HL-60 (cell line): ENCODE results near the gene GATM.

Source experiments
- DNase-seq, 2 experiments: peaks; one replicate each; pipeline ENCODE4 v3.0.0-alpha.2; 2010 to 2020; ENCODE audit warnings: low read depth in 1 of 2, low spot score in 1 of 2
- H3K27ac ChIP-seq: fragments of 250-450 bp; sonication (Bioruptor Pico); replicated peaks from 2 replicates; pipeline ENCODE4 v1.5.1; 2020; ENCODE audit warnings: mild to moderate bottlenecking, moderate library complexity
- H3K27me3 ChIP-seq: fragments of 250-450 bp; sonication (Bioruptor Pico); 2 replicates; pipeline ENCODE4 v1.5.1; 2021; ENCODE audit warnings: mild to moderate bottlenecking, moderate library complexity; ENCODE audit not compliant: insufficient read depth, poor library complexity, severe bottlenecking
- H3K4me3 ChIP-seq: replicated peaks from 2 replicates; pipeline ENCODE4 v1.5.1; 2011; ENCODE audit warnings: mild to moderate bottlenecking, control low read depth, low read length; ENCODE audit not compliant: insufficient read depth
- GABPA ChIP-seq: IDR thresholded peaks from 2 replicates; pipeline ENCODE4 v1.6.1; 2012; ENCODE audit warnings: low read depth
- POLR2AphosphoS5 ChIP-seq: IDR thresholded peaks from 2 replicates; pipeline ENCODE4 v1.6.1; 2012; ENCODE audit warnings: low read depth
- SPI1 ChIP-seq: IDR thresholded peaks from 2 replicates; pipeline ENCODE4 v1.6.1; 2012; ENCODE audit warnings: low read depth, mild to moderate bottlenecking, borderline replicate concordance
- TF ChIP-seq, protein P1 (sequence below): IDR thresholded peaks from 2 replicates; pipeline ENCODE4 v1.6.1; 2012; ENCODE audit warnings: low read depth; ENCODE audit not compliant: insufficient replicate concordance
- TF ChIP-seq, protein P2 (sequence below): IDR thresholded peaks from one replicate; pipeline ENCODE4 v1.5.1; 2011; ENCODE audit warnings: low read length, control low read depth, inconsistent platforms; ENCODE audit not compliant: insufficient read depth

GATM gene

GRCh38 chr15:45395943-45396342 is 17.6 kb upstream of the GATM start:
- H3K27me3 ChIP-seq: no peaks in the 10 kb centered on the region
- H3K27ac ChIP-seq: no peak overlapping the region
- DNase-seq: no peak
- H3K4me3 ChIP-seq: no peak overlapping the region
- TF ChIP-seq GABPA (no peak), POLR2AphosphoS5 (no peak), SPI1 (no peak)
- TF ChIP-seq, protein P1, sequence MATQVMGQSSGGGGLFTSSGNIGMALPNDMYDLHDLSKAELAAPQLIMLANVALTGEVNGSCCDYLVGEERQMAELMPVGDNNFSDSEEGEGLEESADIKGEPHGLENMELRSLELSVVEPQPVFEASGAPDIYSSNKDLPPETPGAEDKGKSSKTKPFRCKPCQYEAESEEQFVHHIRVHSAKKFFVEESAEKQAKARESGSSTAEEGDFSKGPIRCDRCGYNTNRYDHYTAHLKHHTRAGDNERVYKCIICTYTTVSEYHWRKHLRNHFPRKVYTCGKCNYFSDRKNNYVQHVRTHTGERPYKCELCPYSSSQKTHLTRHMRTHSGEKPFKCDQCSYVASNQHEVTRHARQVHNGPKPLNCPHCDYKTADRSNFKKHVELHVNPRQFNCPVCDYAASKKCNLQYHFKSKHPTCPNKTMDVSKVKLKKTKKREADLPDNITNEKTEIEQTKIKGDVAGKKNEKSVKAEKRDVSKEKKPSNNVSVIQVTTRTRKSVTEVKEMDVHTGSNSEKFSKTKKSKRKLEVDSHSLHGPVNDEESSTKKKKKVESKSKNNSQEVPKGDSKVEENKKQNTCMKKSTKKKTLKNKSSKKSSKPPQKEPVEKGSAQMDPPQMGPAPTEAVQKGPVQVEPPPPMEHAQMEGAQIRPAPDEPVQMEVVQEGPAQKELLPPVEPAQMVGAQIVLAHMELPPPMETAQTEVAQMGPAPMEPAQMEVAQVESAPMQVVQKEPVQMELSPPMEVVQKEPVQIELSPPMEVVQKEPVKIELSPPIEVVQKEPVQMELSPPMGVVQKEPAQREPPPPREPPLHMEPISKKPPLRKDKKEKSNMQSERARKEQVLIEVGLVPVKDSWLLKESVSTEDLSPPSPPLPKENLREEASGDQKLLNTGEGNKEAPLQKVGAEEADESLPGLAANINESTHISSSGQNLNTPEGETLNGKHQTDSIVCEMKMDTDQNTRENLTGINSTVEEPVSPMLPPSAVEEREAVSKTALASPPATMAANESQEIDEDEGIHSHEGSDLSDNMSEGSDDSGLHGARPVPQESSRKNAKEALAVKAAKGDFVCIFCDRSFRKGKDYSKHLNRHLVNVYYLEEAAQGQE: no peak
- TF ChIP-seq, protein P2, sequence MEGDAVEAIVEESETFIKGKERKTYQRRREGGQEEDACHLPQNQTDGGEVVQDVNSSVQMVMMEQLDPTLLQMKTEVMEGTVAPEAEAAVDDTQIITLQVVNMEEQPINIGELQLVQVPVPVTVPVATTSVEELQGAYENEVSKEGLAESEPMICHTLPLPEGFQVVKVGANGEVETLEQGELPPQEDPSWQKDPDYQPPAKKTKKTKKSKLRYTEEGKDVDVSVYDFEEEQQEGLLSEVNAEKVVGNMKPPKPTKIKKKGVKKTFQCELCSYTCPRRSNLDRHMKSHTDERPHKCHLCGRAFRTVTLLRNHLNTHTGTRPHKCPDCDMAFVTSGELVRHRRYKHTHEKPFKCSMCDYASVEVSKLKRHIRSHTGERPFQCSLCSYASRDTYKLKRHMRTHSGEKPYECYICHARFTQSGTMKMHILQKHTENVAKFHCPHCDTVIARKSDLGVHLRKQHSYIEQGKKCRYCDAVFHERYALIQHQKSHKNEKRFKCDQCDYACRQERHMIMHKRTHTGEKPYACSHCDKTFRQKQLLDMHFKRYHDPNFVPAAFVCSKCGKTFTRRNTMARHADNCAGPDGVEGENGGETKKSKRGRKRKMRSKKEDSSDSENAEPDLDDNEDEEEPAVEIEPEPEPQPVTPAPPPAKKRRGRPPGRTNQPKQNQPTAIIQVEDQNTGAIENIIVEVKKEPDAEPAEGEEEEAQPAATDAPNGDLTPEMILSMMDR: no peak

DNA sequence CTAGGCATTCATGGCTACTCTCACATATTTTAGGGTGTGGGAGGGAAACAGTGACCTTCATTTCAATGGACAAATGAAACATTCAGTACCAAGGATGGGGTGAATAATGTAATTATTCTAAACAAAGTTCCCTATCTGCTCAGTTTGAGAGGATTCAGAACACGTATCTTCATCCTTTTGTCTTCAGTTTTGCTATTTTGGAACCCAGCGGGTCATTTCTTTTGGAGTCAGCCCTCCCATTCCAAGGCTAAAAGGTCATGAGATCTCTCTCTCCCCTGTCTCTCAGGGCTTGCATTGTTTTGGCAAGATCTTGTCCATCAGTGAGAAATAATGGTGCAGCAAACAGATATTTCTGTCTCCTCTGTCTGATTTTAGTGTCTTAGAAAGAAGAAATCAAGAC is 16.3 kb upstream of the GATM start:
- Histone ChIP-seq H3K4me3 (no peak overlapping the region), H3K27ac (no peak overlapping the region), H3K27me3 (no peaks in the 10 kb centered on the region)
- no peak for DNase-seq
- TF ChIP-seq SPI1: no peak

DNA sequence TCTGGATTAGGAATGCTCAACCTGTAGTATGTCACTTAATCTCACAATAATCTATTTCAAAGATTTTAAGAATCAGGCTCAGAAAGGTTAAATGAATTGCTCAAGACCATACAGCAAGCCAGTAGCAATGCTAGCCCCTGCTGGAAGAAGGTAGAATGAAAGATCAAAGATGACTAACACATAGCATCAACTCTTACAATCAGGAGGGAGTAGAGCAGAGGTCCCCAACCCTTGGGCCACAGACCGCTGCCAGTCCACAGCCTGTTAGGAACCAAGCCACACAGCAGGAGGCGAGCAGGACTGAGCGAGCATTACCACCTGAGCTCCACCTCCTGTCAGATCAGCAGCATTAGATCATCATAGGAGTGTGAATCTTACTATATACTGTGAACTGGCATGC is 15.5 kb upstream of the GATM start:
- TF ChIP-seq, protein P2: no peak
- TF ChIP-seq, protein P1: no peak
- TF ChIP-seq GABPA: no peak
- no peak for TF ChIP-seq POLR2AphosphoS5
- TF ChIP-seq SPI1: no peak
- Histone ChIP-seq H3K27me3 (peaks cover 5% of the 10 kb centered on the region), H3K4me3 (no peak overlapping the region), H3K27ac (no peak overlapping the region)
- no peak for DNase-seq

GRCh38 chr15:45392584-45392855 is 14.2 kb upstream of the GATM start:
- Histone ChIP-seq H3K27me3 (peaks cover 8% of the 10 kb centered on the region), H3K4me3 (no peak overlapping the region), H3K27ac (no peak overlapping the region)
- TF ChIP-seq POLR2AphosphoS5: no peak
- no peak for TF ChIP-seq GABPA
- TF ChIP-seq SPI1: no peak
- TF ChIP-seq, protein P1: no peak
- TF ChIP-seq, protein P2: no peak
- DNase-seq: no peak
